CD14-positive monocyte (primary cell): ENCODE results near the gene UBE2Q1. TPM values are rescaled to one million over a fixed set of nuclear protein-coding genes. Genes with fewer than 3 reads are reported as not detected.

Experiments
- DNase-seq, 3 donors: peaks; one replicate each; pipeline ENCODE4 v3.0.0-alpha.2; 2011 to 2022
- H2AFZ ChIP-seq: 2 replicates; pipeline ENCODE4 v1.6.0; 2012; ENCODE audit warnings: mild to moderate bottlenecking, low read depth, low read length, inconsistent platforms; ENCODE audit not compliant: insufficient read depth, poor library complexity, severe bottlenecking
- H3K27ac ChIP-seq, 2 donors: 1 replicate in 1 of 2; 2 replicates in 1 of 2; pipeline ENCODE4 v1.5.1; 2012 to 2013; ENCODE audit warnings: low read length in 2 of 2, control low read depth in 1 of 2, inconsistent platforms in 1 of 2, low read depth in 1 of 2, mild to moderate bottlenecking in 1 of 2
- H3K27me3 ChIP-seq, 2 donors: one replicate each; pipeline versions ENCODE4 v1.6.0 to v1.6.1; 2011 to 2013; ENCODE audit warnings: low read length in 2 of 2; ENCODE audit not compliant: control insufficient read depth in 2 of 2, insufficient read depth in 2 of 2
- H3K36me3 ChIP-seq, 2 donors: replicated peaks in 1 of 2; 1 replicate in 1 of 2; 2 replicates in 1 of 2; pipeline versions ENCODE4 v1.5.1 to v1.6.1; 2012 to 2013; ENCODE audit warnings: low read length in 2 of 2, control low read depth in 1 of 2, inconsistent platforms in 1 of 2, mild to moderate bottlenecking in 1 of 2; ENCODE audit not compliant: insufficient read depth in 2 of 2, control insufficient read depth in 1 of 2
- H3K4me1 ChIP-seq, 2 donors: 1 replicate in 1 of 2; 2 replicates in 1 of 2; pipeline versions ENCODE4 v1.5.1 to v1.6.1; 2012 to 2013; ENCODE audit warnings: low read length in 2 of 2, control low read depth in 1 of 2, inconsistent platforms in 1 of 2, mild to moderate bottlenecking in 1 of 2, moderate library complexity in 1 of 2; ENCODE audit not compliant: insufficient read depth in 2 of 2, control insufficient read depth in 1 of 2
- H3K4me2 ChIP-seq: replicated peaks from 2 replicates; pipeline ENCODE3; 2012; ENCODE audit warnings: low read length, moderate library complexity, mild to moderate bottlenecking; ENCODE audit not compliant: poor library complexity, severe bottlenecking; ENCODE audit errors: extremely low read depth
- H3K4me3 ChIP-seq, 3 experiments: fragments of 200-600 bp in 1 of 3; sonication (generic) in 1 of 3; replicated peaks in 1 of 3; 1 replicate in 2 of 3; 2 replicates in 1 of 3; pipeline ENCODE4 v1.5.1; 2011 to 2013; ENCODE audit warnings: low read length in 3 of 3, mild to moderate bottlenecking in 3 of 3, control low read depth in 2 of 3, low read depth in 2 of 3, inconsistent platforms in 1 of 3, moderate library complexity in 1 of 3
- H3K79me2 ChIP-seq: 2 replicates; pipeline ENCODE4 v1.6.0; 2012; ENCODE audit warnings: mild to moderate bottlenecking, control low read depth, inconsistent platforms, low read length, moderate library complexity; ENCODE audit not compliant: insufficient read depth
- H3K9ac ChIP-seq: 2 replicates; pipeline ENCODE4 v1.6.0; 2017; ENCODE audit warnings: low read length, mild to moderate bottlenecking; ENCODE audit not compliant: insufficient read depth, poor library complexity, severe bottlenecking
- H3K9me3 ChIP-seq, 2 donors: replicated peaks in 1 of 2; 1 replicate in 1 of 2; 2 replicates in 1 of 2; pipeline versions ENCODE4 v1.5.1 to v1.6.1; 2012 to 2013; ENCODE audit warnings: low read length in 2 of 2, control low read depth in 1 of 2; ENCODE audit not compliant: control insufficient read depth in 1 of 2, insufficient read depth in 1 of 2
- H4K20me1 ChIP-seq: 2 replicates; pipeline ENCODE4 v1.6.0; 2012; ENCODE audit warnings: mild to moderate bottlenecking, low read length, control low read depth, moderate library complexity; ENCODE audit not compliant: insufficient read depth
- H3K27ac Mint-ChIP-seq, 7 donors: one replicate each; pipeline ENCODE4 v1.8.0; 2020; ENCODE audit warnings: mild to moderate bottlenecking in 7 of 7, mixed read lengths in 7 of 7, moderate library complexity in 6 of 7, inconsistent platforms in 2 of 7
- H3K27me3 Mint-ChIP-seq, 3 donors: one replicate each; pipeline ENCODE4 v1.8.0; 2021 to 2022; ENCODE audit warnings: low read depth in 3 of 3, mild to moderate bottlenecking in 3 of 3, mixed read lengths in 3 of 3, moderate library complexity in 3 of 3, inconsistent platforms in 1 of 3
- H3K36me3 Mint-ChIP-seq, 2 donors: one replicate each; pipeline ENCODE4 v1.8.0; 2020; ENCODE audit warnings: mixed read lengths in 2 of 2, inconsistent platforms in 1 of 2, mild to moderate bottlenecking in 1 of 2
- H3K4me1 Mint-ChIP-seq: one replicate; pipeline ENCODE4 v1.8.0; 2020; ENCODE audit warnings: mild to moderate bottlenecking, mixed read lengths
- H3K4me3 Mint-ChIP-seq, 2 donors: one replicate each; pipeline ENCODE4 v1.8.0; 2020; ENCODE audit warnings: mild to moderate bottlenecking in 2 of 2, mixed read lengths in 2 of 2, moderate library complexity in 1 of 2
- H3K9me3 Mint-ChIP-seq, 7 donors: one replicate each; pipeline ENCODE4 v1.8.0; 2020 to 2022; ENCODE audit warnings: mixed read lengths in 7 of 7, mild to moderate bottlenecking in 6 of 7, moderate library complexity in 6 of 7, inconsistent platforms in 2 of 7
- WGBS: methylation state at CpG from one replicate; pipeline ENCODE4 v1.1.5; 2013; ENCODE audit warnings: missing lambda C conversion rate; ENCODE audit not compliant: insufficient coverage; 5-methylcytosine and 5-hydroxymethylcytosine counted together
- intact Hi-C, 2 donors: fragments of 100-400 bp; cut with micrococcal nuclease; formaldehyde crosslinking; loops; one replicate each; pipeline versions ENCODE4 v1.15.0 to v1.15.1; 2023
- polyA plus RNA-seq, 3 donors: library from polyadenylated mRNA; depleted of rRNA in 1 of 3; unstranded in 2 of 3; stranded (reverse) in 1 of 3; fragments of 300-500 nt in 2 of 3; fragments of >200 nt in 1 of 3; fragmentation: Illumina TruSeq in 2 of 3; gene quantifications; 1 replicate in 2 of 3; 2 replicates in 1 of 3; pipeline ENCODE4 v1.2.3, GENCODE V29; 2012 to 2021
- TF ChIP-seq, protein P1 (sequence below): fragments of 200-600 bp; IDR thresholded peaks from one replicate; pipeline ENCODE4 v1.8.0; 2022; ENCODE audit warnings: antibody characterized with exemption, mild to moderate bottlenecking

The UBE2Q1 gene
- polyA plus RNA-seq, 3 donors, result 6.4 to 22.6 (median 8.4) TPM

DNA sequence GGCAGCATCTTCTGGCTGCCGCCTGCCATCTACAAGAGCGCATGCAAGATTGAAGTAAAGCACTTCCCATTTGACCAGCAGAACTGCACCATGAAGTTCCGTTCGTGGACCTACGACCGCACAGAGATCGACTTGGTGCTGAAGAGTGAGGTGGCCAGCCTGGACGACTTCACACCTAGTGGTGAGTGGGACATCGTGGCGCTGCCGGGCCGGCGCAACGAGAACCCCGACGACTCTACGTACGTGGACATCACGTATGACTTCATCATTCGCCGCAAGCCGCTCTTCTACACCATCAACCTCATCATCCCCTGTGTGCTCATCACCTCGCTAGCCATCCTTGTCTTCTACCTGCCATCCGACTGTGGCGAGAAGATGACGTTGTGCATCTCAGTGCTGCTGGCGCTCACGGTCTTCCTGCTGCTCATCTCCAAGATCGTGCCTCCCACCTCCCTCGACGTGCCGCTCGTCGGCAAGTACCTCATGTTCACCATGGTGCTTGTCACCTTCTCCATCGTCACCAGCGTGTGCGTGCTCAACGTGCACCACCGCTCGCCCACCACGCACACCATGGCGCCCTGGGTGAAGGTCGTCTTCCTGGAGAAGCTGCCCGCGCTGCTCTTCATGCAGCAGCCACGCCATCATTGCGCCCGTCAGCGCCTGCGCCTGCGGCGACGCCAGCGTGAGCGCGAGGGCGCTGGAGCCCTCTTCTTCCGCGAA, 12.9 kb upstream of the UBE2Q1 start:
- 97% methylated on average over 51 of the region's 59 CpGs for WGBS
- Histone ChIP-seq H3K79me2 (no peaks in the 10 kb centered on the region), H3K4me3 (no peak overlapping the region), H3K9me3 (no peaks in the 10 kb centered on the region), H3K27me3 (peaks cover 10 to 22% of the 10 kb centered on the region in 2 donors), H3K9ac (no peak overlapping the region), H4K20me1 (peaks cover 4% of the 10 kb centered on the region), H3K4me2 (no peak overlapping the region), H3K4me1 (peaks cover 3 to 9% of the 10 kb centered on the region in 2 donors), H3K36me3 (no peaks in the 10 kb centered on the region), H2AFZ (no peak overlapping the region), H3K27ac (no peak overlapping the region)
- H3K4me1 Mint-ChIP-seq, result peaks cover 8% of the 10 kb centered on the region
- no peak for DNase-seq
- peaks cover 0 to 3% of the 10 kb centered on the region in 2 donors for H3K36me3 Mint-ChIP-seq
- H3K27ac Mint-ChIP-seq, result no peak overlapping the region
- intact Hi-C loops, result no loop called here
- TF ChIP-seq, protein P1, sequence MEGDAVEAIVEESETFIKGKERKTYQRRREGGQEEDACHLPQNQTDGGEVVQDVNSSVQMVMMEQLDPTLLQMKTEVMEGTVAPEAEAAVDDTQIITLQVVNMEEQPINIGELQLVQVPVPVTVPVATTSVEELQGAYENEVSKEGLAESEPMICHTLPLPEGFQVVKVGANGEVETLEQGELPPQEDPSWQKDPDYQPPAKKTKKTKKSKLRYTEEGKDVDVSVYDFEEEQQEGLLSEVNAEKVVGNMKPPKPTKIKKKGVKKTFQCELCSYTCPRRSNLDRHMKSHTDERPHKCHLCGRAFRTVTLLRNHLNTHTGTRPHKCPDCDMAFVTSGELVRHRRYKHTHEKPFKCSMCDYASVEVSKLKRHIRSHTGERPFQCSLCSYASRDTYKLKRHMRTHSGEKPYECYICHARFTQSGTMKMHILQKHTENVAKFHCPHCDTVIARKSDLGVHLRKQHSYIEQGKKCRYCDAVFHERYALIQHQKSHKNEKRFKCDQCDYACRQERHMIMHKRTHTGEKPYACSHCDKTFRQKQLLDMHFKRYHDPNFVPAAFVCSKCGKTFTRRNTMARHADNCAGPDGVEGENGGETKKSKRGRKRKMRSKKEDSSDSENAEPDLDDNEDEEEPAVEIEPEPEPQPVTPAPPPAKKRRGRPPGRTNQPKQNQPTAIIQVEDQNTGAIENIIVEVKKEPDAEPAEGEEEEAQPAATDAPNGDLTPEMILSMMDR, result no peak
- no peak overlapping the region for H3K4me3 Mint-ChIP-seq
- H3K27me3 Mint-ChIP-seq, result peaks cover 24 to 37% (median 26%) of the 10 kb centered on the region in 3 donors
- H3K9me3 Mint-ChIP-seq, result peaks cover 0 to 6% (median 2%) of the 10 kb centered on the region in 7 donors

DNA sequence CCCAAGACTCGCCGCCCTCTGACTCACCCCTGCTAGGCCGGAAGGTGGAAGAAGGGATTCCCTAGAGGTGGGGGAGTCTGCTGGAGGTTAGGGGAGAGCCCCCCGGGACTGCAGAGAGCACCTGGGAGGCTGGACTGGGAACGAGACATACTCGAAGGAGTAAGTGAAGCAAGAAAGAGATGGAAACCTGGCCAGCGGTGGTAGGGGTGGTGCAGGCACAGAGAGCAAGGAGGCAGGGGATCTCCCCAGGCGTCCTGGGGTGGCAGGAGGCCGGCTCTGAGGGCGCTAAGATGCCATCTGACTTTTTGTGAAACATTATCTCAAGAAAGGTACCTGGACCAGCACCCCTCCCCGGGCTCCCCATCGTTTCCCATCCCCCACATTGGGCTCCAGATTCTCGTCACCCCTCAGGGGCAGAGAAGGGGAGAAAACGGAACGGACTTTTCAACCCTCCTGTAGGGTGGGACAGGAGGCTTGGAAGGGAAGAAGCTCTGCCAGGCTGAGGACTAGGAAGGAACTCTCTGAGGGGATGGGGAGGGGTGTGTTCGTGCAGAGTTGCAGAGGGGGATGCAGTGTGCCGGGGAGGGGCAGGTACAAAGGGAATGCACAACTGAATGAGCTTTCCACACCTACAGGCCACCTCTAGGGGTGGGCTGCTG, 9.8 kb upstream of the UBE2Q1 start:
- no peak overlapping the region for H3K9ac ChIP-seq
- no peaks in the 10 kb centered on the region for H3K9me3 ChIP-seq
- peak overlapping the region; percentile 34 for H3K4me2 ChIP-seq
- H3K79me2 ChIP-seq, result no peaks in the 10 kb centered on the region
- WGBS, result 0% methylated on average over 2 of the region's 17 CpGs
- peaks cover 8% of the 10 kb centered on the region for H3K4me1 Mint-ChIP-seq
- H4K20me1 ChIP-seq, result no peaks in the 10 kb centered on the region
- peaks cover 0 to 3% of the 10 kb centered on the region in 2 donors for H3K36me3 Mint-ChIP-seq
- H3K4me3 Mint-ChIP-seq, result peak overlapping the region; percentile 27 to 80
- peaks cover 0 to 6% (median 2%) of the 10 kb centered on the region in 7 donors for H3K9me3 Mint-ChIP-seq
- H3K27ac ChIP-seq, result no peak overlapping the region
- H3K4me1 ChIP-seq, result peaks cover 3 to 9% of the 10 kb centered on the region in 2 donors
- no peaks in the 10 kb centered on the region for H3K36me3 ChIP-seq
- TF ChIP-seq, protein P1, result no peak
- H3K4me3 ChIP-seq, result peak overlapping the region in 1 of 3 experiments; percentile 17
- no peak overlapping the region for H3K27ac Mint-ChIP-seq
- H3K27me3 Mint-ChIP-seq, result peaks cover 28 to 50% (median 37%) of the 10 kb centered on the region in 3 donors
- H2AFZ ChIP-seq, result no peak overlapping the region
- DNase-seq, result no peak
- intact Hi-C loops, result no loop called here
- peaks cover 10 to 29% of the 10 kb centered on the region in 2 donors for H3K27me3 ChIP-seq
